GM19467 (cell line): Measurements from ENCODE around the gene LRRC51.
"Not testable (repeated sequence)": the region's sequence is repeated elsewhere in the genome, so short reads cannot be mapped to it uniquely, and the experiment has no call there.

ENCODE experiments used
- ATAC-seq: cut with Tn5 transposase; IDR thresholded peaks from one replicate; pipeline ENCODE4 v1.9.1; 2021; ENCODE audit warnings: mild to moderate bottlenecking, moderate library complexity; ENCODE audit not compliant: unreplicated experiment

LRRC51 gene

GRCh38 chr11:72103754-72104167, 23.1 kb downstream of the LRRC51 start:
- ATAC-seq, result no peak

- ATAC-seq, result no peak
Measured at GRCh38 chr11:72105888-72106287, 25.2 kb downstream of the LRRC51 start, which contains the start of gene TOMT. Gene TOMT (plus strand): TSS chr11:72105924. CDS start chr11:72105952, 28 bp downstream.

GRCh38 chr11:72111300-72112142, 30.9 kb downstream of the LRRC51 start:
- ATAC-seq, result peak; percentile 1

GRCh38 chr11:72112143-72112977, 31.7 kb downstream of the LRRC51 start, which contains the start of gene ANAPC15:
Gene ANAPC15 (minus strand): TSS chr11:72112695. CDS start chr11:72111276, 1,419 bp downstream.
- peak; percentile 82 for ATAC-seq

- ATAC-seq, result no peak
Measured at GRCh38 chr11:72112978-72113808, 32.5 kb downstream of the LRRC51 start.

GRCh38 chr11:72114570-72114969, 33.9 kb downstream of the LRRC51 start:
- no peak for ATAC-seq

GRCh38 chr11:72116019-72116755, 35.5 kb downstream of the LRRC51 start:
- ATAC-seq, result no peak

- ATAC-seq, result no peak
Measured at GRCh38 chr11:72119198-72119597, 38.5 kb downstream of the LRRC51 start.

GRCh38 chr11:72120930-72121329, 40.3 kb downstream of the LRRC51 start:
- ATAC-seq, result no peak

- no peak for ATAC-seq
Measured at GRCh38 chr11:72122607-72123006, 42.0 kb downstream of the LRRC51 start.

- no peak for ATAC-seq
Measured at GRCh38 chr11:72123117-72123653, 42.5 kb downstream of the LRRC51 start.

- no peak for ATAC-seq
Measured at GRCh38 chr11:72124046-72124445, 43.4 kb downstream of the LRRC51 start.

- ATAC-seq, result no peak
Measured at GRCh38 chr11:72125956-72126355, 45.3 kb downstream of the LRRC51 start.

- no peak for ATAC-seq
Measured at GRCh38 chr11:72127923-72128322, 47.3 kb downstream of the LRRC51 start.

- no peak for ATAC-seq
Measured at GRCh38 chr11:72129381-72129780, 48.7 kb downstream of the LRRC51 start.

GRCh38 chr11:72132646-72133045, 52.0 kb downstream of the LRRC51 start:
- no peak for ATAC-seq

- ATAC-seq, result not testable (repeated sequence)
Measured at GRCh38 chr11:72135473-72135872, 54.8 kb downstream of the LRRC51 start, which contains the start of gene FOLR3. Gene FOLR3 (plus strand): TSS chr11:72135725. CDS start chr11:72135953, 228 bp downstream.

GRCh38 chr11:72135891-72136683, 55.4 kb downstream of the LRRC51 start:
- no peak for ATAC-seq
